HepG2 (cell line): Measurements from ENCODE around the gene CNTN5. TPM values are rescaled to one million over a fixed set of nuclear protein-coding genes. Genes with fewer than 3 reads are reported as not detected.

Experiments used
- ATAC-seq: fragments of 200-7000 bp; cut with Tn5 transposase; 3 replicates; pipeline ENCODE4 v1.9.1; 2020; ENCODE audit warnings: mild to moderate bottlenecking, moderate library complexity
- BruUV-seq: library from RNA; stranded (reverse); fragments of 400-500 nt; replicated peaks from 2 replicates; lab custom pipeline; 2021; lab: Mats Ljungman, UMichigan
- CTCF ChIA-PET: fragments of 300-600 bp; formaldehyde crosslinking; extraction: SDS; loops from one replicate; lab custom pipeline; 2021; ENCODE audit warnings: low total read pairs, inconsistent platforms, low intra/inter-chr PET ratio; lab: Yijun Ruan, JAX
- POLR2A ChIA-PET: fragments of 350-600 bp; sonication (Branson Sonifier 250); formaldehyde crosslinking; loops from one replicate; lab custom pipeline; 2020; ENCODE audit warnings: antibody characterized with exemption, inconsistent platforms; lab: Yijun Ruan, JAX
- DNase-seq: peaks from one replicate; pipeline ENCODE4 v3.0.0-alpha.2; 2015; ENCODE audit warnings: low spot score
- FAIRE-seq: peaks from 3 replicates; lab custom pipeline; 2011; peaks lifted over from hg19 to GRCh38; lab: Jason Lieb, UNC
- H2AFZ ChIP-seq: one replicate; pipeline ENCODE4 v1.6.1; 2011; ENCODE audit warnings: low read length, inconsistent platforms
- H3K27ac ChIP-seq: fragments of 300-600 bp; 3 replicates; pipeline ENCODE4 v1.8.0; 2011; ENCODE audit warnings: mixed run types, mild to moderate bottlenecking, mixed read lengths, low read length, inconsistent platforms; ENCODE audit not compliant: insufficient read depth; ENCODE audit errors: extremely low read length
- H3K27me3 ChIP-seq, 2 experiments: fragments of 200-600 bp in 1 of 2; 2 replicates in 1 of 2; 3 replicates in 1 of 2; pipeline versions ENCODE4 v1.6.0 to v1.8.0; 2011; ENCODE audit warnings: low read length in 2 of 2, mild to moderate bottlenecking in 2 of 2, moderate library complexity in 2 of 2, inconsistent platforms in 1 of 2; ENCODE audit not compliant: insufficient read depth in 2 of 2, control insufficient read depth in 1 of 2
- H3K36me3 ChIP-seq, 2 experiments: fragments of 200-600 bp in 1 of 2; replicated peaks in 1 of 2; 2 replicates in 1 of 2; 3 replicates in 1 of 2; pipeline versions ENCODE4 v1.5.1 to v1.8.0; 2011; ENCODE audit warnings: low read length in 2 of 2, inconsistent platforms in 1 of 2; ENCODE audit not compliant: insufficient read depth in 2 of 2, control insufficient read depth in 1 of 2
- H3K4me1 ChIP-seq: 2 replicates; pipeline ENCODE4 v1.5.1; 2012; ENCODE audit warnings: low read length, inconsistent platforms; ENCODE audit not compliant: insufficient read depth
- H3K4me2 ChIP-seq: 2 replicates; pipeline ENCODE4 v1.6.0; 2011; ENCODE audit warnings: low read depth, low read length, inconsistent platforms
- H3K4me3 ChIP-seq, 3 experiments: fragments of 200-600 bp in 1 of 3; sonication (generic), shearing (Covaris generic) in 1 of 3; replicated peaks in 1 of 3; 2 replicates each; pipeline ENCODE4 v1.5.1; 2011 to 2016; ENCODE audit warnings: low read length in 3 of 3, inconsistent platforms in 2 of 3, low read depth in 2 of 3, mild to moderate bottlenecking in 2 of 3, control low read depth in 1 of 3, mixed read lengths in 1 of 3; ENCODE audit not compliant: insufficient read depth in 1 of 3
- H3K79me2 ChIP-seq: one replicate; pipeline ENCODE4 v1.6.1; 2011; ENCODE audit warnings: low read length, inconsistent platforms; ENCODE audit not compliant: insufficient read depth
- H3K9ac ChIP-seq: 2 replicates; pipeline ENCODE4 v1.6.0; 2011; ENCODE audit warnings: mild to moderate bottlenecking, low read depth, low read length, inconsistent platforms; ENCODE audit not compliant: insufficient read depth
- H3K9me3 ChIP-seq: 2 replicates; pipeline ENCODE4 v1.5.1; 2012; ENCODE audit warnings: mild to moderate bottlenecking, low read length
- H4K20me1 ChIP-seq: 2 replicates; pipeline ENCODE4 v1.6.0; 2011; ENCODE audit warnings: inconsistent platforms, mild to moderate bottlenecking, low read length, moderate library complexity; ENCODE audit not compliant: insufficient read depth
- CENPT ChIP-seq: sonication (generic); formaldehyde crosslinking; IDR thresholded peaks from 2 replicates; pipeline ENCODE4 v1.8.0; 2022; ENCODE audit warnings: low read depth, mild to moderate bottlenecking, moderate library complexity, missing genetic modification reagents
- CREBL2 ChIP-seq: sonication (generic); formaldehyde crosslinking; IDR thresholded peaks from 2 replicates; pipeline ENCODE4 v1.8.1; 2023; ENCODE audit warnings: missing genetic modification reagents, mild to moderate bottlenecking, borderline replicate concordance
- E2F5 ChIP-seq: sonication (generic); formaldehyde crosslinking; conservative IDR thresholded peaks from 2 replicates; pipeline ENCODE4 v1.4.0; 2020; ENCODE audit warnings: missing genetic modification reagents
- ETV5 ChIP-seq: IDR thresholded peaks from 2 replicates; pipeline ENCODE4 v1.6.1; 2018; ENCODE audit warnings: missing biosample characterization, missing genetic modification reagents, inconsistent platforms, borderline replicate concordance
- GABPA ChIP-seq, 2 experiments: IDR thresholded peaks; 2 replicates each; pipeline ENCODE4 v1.6.1; 2011 to 2016; ENCODE audit warnings: low read depth in 2 of 2, low read length in 1 of 2, missing biosample characterization in 1 of 2, missing genetic modification characterization in 1 of 2
- GMEB1 ChIP-seq: sonication (generic); formaldehyde crosslinking; IDR thresholded peaks from 2 replicates; pipeline ENCODE4 v1.5.1; 2020; ENCODE audit warnings: missing genetic modification reagents, mild to moderate bottlenecking, borderline replicate concordance
- HIC2 ChIP-seq: sonication (generic); formaldehyde crosslinking; IDR thresholded peaks from 2 replicates; pipeline ENCODE4 v1.9.0; 2022; ENCODE audit warnings: low read depth, missing genetic modification reagents
- MBNL3 ChIP-seq: fragments of 250-450 bp; sonication (Bioruptor Pico); conservative IDR thresholded peaks from 2 replicates; pipeline ENCODE4 v1.8.0; 2022; ENCODE audit warnings: mild to moderate bottlenecking, inconsistent platforms
- MTF2 ChIP-seq: sonication (generic); formaldehyde crosslinking; IDR thresholded peaks from 2 replicates; pipeline ENCODE4 v1.5.0; 2020; ENCODE audit warnings: missing genetic modification reagents, borderline replicate concordance
- NRL ChIP-seq: sonication (generic); formaldehyde crosslinking; IDR thresholded peaks from 2 replicates; pipeline ENCODE4 v1.5.0; 2020; ENCODE audit warnings: missing genetic modification reagents, mild to moderate bottlenecking, moderate library complexity, borderline replicate concordance
- RNF2 ChIP-seq: fragments of 450-650 bp; conservative IDR thresholded peaks from 2 replicates; pipeline ENCODE4 v1.6.1; 2016; ENCODE audit warnings: low read depth
- TEAD3 ChIP-seq: optimal IDR thresholded peaks from 2 replicates; pipeline ENCODE3; 2016; ENCODE audit warnings: borderline replicate concordance
- YEATS2 ChIP-seq: sonication (generic); formaldehyde crosslinking; IDR thresholded peaks from 2 replicates; pipeline ENCODE4 v1.4.0; 2020; ENCODE audit warnings: missing genetic modification reagents, borderline replicate concordance
- ZBTB14 ChIP-seq: sonication (generic); formaldehyde crosslinking; IDR thresholded peaks from 2 replicates; pipeline ENCODE4 v1.4.0; 2020; ENCODE audit warnings: missing genetic modification reagents
- ZFP37 ChIP-seq: sonication (generic); formaldehyde crosslinking; IDR thresholded peaks from 2 replicates; pipeline ENCODE4 v1.4.0; 2020; ENCODE audit warnings: missing genetic modification reagents, borderline replicate concordance
- ZKSCAN1 ChIP-seq: fragments of 150-350 bp; IDR thresholded peaks from 2 replicates; pipeline ENCODE4 v1.6.1; 2014; ENCODE audit warnings: low read length
- ZNF33B ChIP-seq: sonication (generic); formaldehyde crosslinking; IDR thresholded peaks from 2 replicates; pipeline ENCODE4 v1.5.1; 2020; ENCODE audit warnings: mild to moderate bottlenecking, missing genetic modification reagents
- ZNF670 ChIP-seq: sonication (generic); formaldehyde crosslinking; IDR thresholded peaks from 2 replicates; pipeline ENCODE4 v1.8.0; 2022; ENCODE audit warnings: mild to moderate bottlenecking, missing genetic modification reagents, borderline replicate concordance
- WGBS: methylation state at CpG from one replicate; pipeline ENCODE4 v1.1.6; 2017; ENCODE audit warnings: low lambda C conversion rate; 5-methylcytosine and 5-hydroxymethylcytosine counted together
- in situ Hi-C: cut with HindIII; loops from 2 replicates; pipeline ENCODE4 v1.10.0; 2017; ENCODE audit warnings: low pct_unique_long_range_greater_than_20kb; ENCODE audit not compliant: extremely low pct_ligation_motif_present
- intact Hi-C: fragments of 100-400 bp; cut with micrococcal nuclease; formaldehyde crosslinking; loops from one replicate; pipeline ENCODE4 v1.10.0; 2022; ENCODE audit not compliant: unreplicated experiment
- polyA plus RNA-seq, 8 experiments: library from polyadenylated mRNA; depleted of rRNA in 3 of 8; stranded (reverse) in 7 of 8; unstranded in 1 of 8; fragments of >200 nt; fragmentation: Illumina TruSeq in 4 of 8; extraction: Trizol in 4 of 8; gene quantifications; 2 replicates each; pipeline versions ENCODE4 v1.2.1 to v1.2.3, GENCODE V29; 2011 to 2016; ENCODE audit warnings: low read depth in 4 of 8, missing spikeins in 1 of 8, mixed read lengths in 1 of 8; ENCODE audit not compliant: insufficient read depth in 1 of 8
- total RNA-seq, 5 experiments: library from RNA; depleted of rRNA; stranded (reverse); fragments of >200 nt; fragmentation: Illumina TruSeq; extraction: Trizol; gene quantifications; 2 replicates each; pipeline ENCODE4 v1.2.3, GENCODE V29; 2016; ENCODE audit warnings: low read depth in 1 of 5

The CNTN5 gene
- total and polyA plus RNA-seq, 2 of the 13 experiments (the other 11 are each of a cell fraction or from before 2014, with no cell fraction given): not detected

- ChIA-PET POLR2A (no interaction called here), CTCF (no interaction called here)
- H3K36me3 ChIP-seq: no peaks in the 10 kb centered on the region
- H3K4me3 ChIP-seq: no peak overlapping the region
- H3K9me3 ChIP-seq: no peaks in the 10 kb centered on the region
- H3K79me2 ChIP-seq: no peaks in the 10 kb centered on the region
- no peak for ATAC-seq
- intact Hi-C loops (no loop called here), in situ Hi-C loops (no loop called here)
- H3K27ac ChIP-seq: no peak overlapping the region
- 0% methylated on average over 2 of the region's 4 CpGs for WGBS
- no peaks in the 10 kb centered on the region for H3K4me1 ChIP-seq
- no peak overlapping the region for H2AFZ ChIP-seq
- no peak overlapping the region for H3K4me2 ChIP-seq
- H4K20me1 ChIP-seq: no peaks in the 10 kb centered on the region
- no peaks in the 10 kb centered on the region for H3K27me3 ChIP-seq
- H3K9ac ChIP-seq: no peak overlapping the region
- no peak for DNase-seq
- no TSS peak for BruUV-seq
- no peak for FAIRE-seq
- TF ChIP-seq HIC2 (CRISPR knock-in tag): no peak
- TF ChIP-seq ZNF33B (CRISPR knock-in tag): no peak
- TF ChIP-seq TEAD3 (CRISPR knock-in tag): no peak
- no peak for TF ChIP-seq RNF2
- TF ChIP-seq NRL: no peak
- no peak for TF ChIP-seq GABPA (IDR thresholded peaks at IDR 0.05; ENCODE audit: low read depth, low read length)
- no peak for TF ChIP-seq GABPA (CRISPR knock-in tag; IDR thresholded peaks at IDR 0.05; ENCODE audit: low read depth)
- TF ChIP-seq MBNL3 (CRISPR knock-in tag): no peak
- no peak for TF ChIP-seq E2F5 (CRISPR knock-in tag)
- TF ChIP-seq CREBL2 (CRISPR knock-in tag): no peak
- TF ChIP-seq ZKSCAN1: no peak
- TF ChIP-seq GMEB1 (CRISPR knock-in tag): no peak
- TF ChIP-seq ETV5 (CRISPR knock-in tag): no peak
- TF ChIP-seq ZNF670 (CRISPR knock-in tag): no peak
- TF ChIP-seq ZFP37 (CRISPR knock-in tag): no peak
- TF ChIP-seq CENPT (CRISPR knock-in tag): no peak
- TF ChIP-seq MTF2: no peak
- TF ChIP-seq ZBTB14 (CRISPR knock-in tag): no peak
- TF ChIP-seq YEATS2 (CRISPR knock-in tag): no peak
Observed at GRCh38 chr11:99142237-99142636, 121.5 kb downstream of the CNTN5 start.
